ENCODE results near the gene EDA.

GRCh38 chrX:70030301-70030767 lies 414.4 kb downstream of the EDA start:
- no peak for TF ChIP-seq POLR2A (IDR thresholded peaks at IDR 0.05)
- TF ChIP-seq, protein P1, sequence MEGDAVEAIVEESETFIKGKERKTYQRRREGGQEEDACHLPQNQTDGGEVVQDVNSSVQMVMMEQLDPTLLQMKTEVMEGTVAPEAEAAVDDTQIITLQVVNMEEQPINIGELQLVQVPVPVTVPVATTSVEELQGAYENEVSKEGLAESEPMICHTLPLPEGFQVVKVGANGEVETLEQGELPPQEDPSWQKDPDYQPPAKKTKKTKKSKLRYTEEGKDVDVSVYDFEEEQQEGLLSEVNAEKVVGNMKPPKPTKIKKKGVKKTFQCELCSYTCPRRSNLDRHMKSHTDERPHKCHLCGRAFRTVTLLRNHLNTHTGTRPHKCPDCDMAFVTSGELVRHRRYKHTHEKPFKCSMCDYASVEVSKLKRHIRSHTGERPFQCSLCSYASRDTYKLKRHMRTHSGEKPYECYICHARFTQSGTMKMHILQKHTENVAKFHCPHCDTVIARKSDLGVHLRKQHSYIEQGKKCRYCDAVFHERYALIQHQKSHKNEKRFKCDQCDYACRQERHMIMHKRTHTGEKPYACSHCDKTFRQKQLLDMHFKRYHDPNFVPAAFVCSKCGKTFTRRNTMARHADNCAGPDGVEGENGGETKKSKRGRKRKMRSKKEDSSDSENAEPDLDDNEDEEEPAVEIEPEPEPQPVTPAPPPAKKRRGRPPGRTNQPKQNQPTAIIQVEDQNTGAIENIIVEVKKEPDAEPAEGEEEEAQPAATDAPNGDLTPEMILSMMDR (IDR thresholded peaks at IDR 0.05 in 8 of 11, conservative IDR thresholded peaks at IDR 0.05 in 3 of 11), result peak in 10 of 11 experiments; percentile 40 to 75 (median 67)
